ENCODE measurements around the gene SGO2.

GRCh38 chr2:200587007-200587616, 61.1 kb downstream of the SGO2 start:
- TF ChIP-seq EZH2 (IDR thresholded peaks at IDR 0.05; ENCODE audit: insufficient read depth, poor library complexity, severe bottlenecking) (no peak), EZH2phosphoT487 (IDR thresholded peaks at IDR 0.05; ENCODE audit: insufficient read depth, low read depth) (no peak)
